Trophoblast cell (in vitro differentiated cells and primary cell): ENCODE measurements around the gene ZNF823. TPM values are rescaled to one million over a fixed set of nuclear protein-coding genes. Genes with fewer than 3 reads are reported as not detected.

ENCODE experiments used
- DNase-seq, 2 donors: peaks; one replicate each; pipeline ENCODE4 v3.0.0-alpha.2; 2016
- H2AFZ ChIP-seq: 2 replicates; pipeline ENCODE4 v1.6.1; 2013; ENCODE audit warnings: low read length, moderate library complexity, mild to moderate bottlenecking; ENCODE audit not compliant: insufficient read depth, poor library complexity
- H2AK5ac ChIP-seq: 2 replicates; pipeline ENCODE4 v1.6.1; 2013; ENCODE audit warnings: mild to moderate bottlenecking, low read length
- H2BK120ac ChIP-seq: 2 replicates; pipeline ENCODE4 v1.6.1; 2013; ENCODE audit warnings: low read length, mild to moderate bottlenecking, moderate library complexity; ENCODE audit not compliant: insufficient read depth, poor library complexity
- H2BK12ac ChIP-seq: 2 replicates; pipeline ENCODE4 v1.6.1; 2013; ENCODE audit warnings: mild to moderate bottlenecking, low read length, moderate library complexity
- H2BK5ac ChIP-seq: 2 replicates; pipeline ENCODE4 v1.6.1; 2013; ENCODE audit warnings: low read length, low read depth, moderate library complexity, mild to moderate bottlenecking; ENCODE audit not compliant: poor library complexity
- H3K14ac ChIP-seq: 2 replicates; pipeline ENCODE4 v1.6.1; 2013; ENCODE audit warnings: mild to moderate bottlenecking, low read length
- H3K18ac ChIP-seq: 2 replicates; pipeline ENCODE4 v1.6.1; 2013; ENCODE audit warnings: mild to moderate bottlenecking, low read length
- H3K23ac ChIP-seq: 2 replicates; pipeline ENCODE4 v1.6.1; 2013; ENCODE audit warnings: low read length
- H3K27ac ChIP-seq: 2 replicates; pipeline ENCODE4 v1.5.1; 2013; ENCODE audit warnings: low read depth, mild to moderate bottlenecking, inconsistent platforms, low read length, moderate library complexity
- H3K27me3 ChIP-seq: 2 replicates; pipeline ENCODE4 v1.6.1; 2013; ENCODE audit warnings: inconsistent platforms, mild to moderate bottlenecking, low read length, moderate library complexity; ENCODE audit not compliant: insufficient read depth
- H3K36me3 ChIP-seq, 2 experiments: 1 replicate in 1 of 2; 2 replicates in 1 of 2; pipeline ENCODE4 v1.6.1; 2013; ENCODE audit warnings: low read length in 2 of 2, mild to moderate bottlenecking in 2 of 2, moderate library complexity in 1 of 2; ENCODE audit not compliant: insufficient read depth in 2 of 2, control insufficient read depth in 1 of 2
- H3K4ac ChIP-seq: 2 replicates; pipeline ENCODE4 v1.6.1; 2013; ENCODE audit warnings: low read depth, mild to moderate bottlenecking, low read length, moderate library complexity
- H3K4me1 ChIP-seq, 2 experiments: 1 replicate in 1 of 2; 2 replicates in 1 of 2; pipeline ENCODE4 v1.6.1; 2013; ENCODE audit warnings: low read length in 2 of 2, mild to moderate bottlenecking in 2 of 2, moderate library complexity in 1 of 2; ENCODE audit not compliant: insufficient read depth in 2 of 2, control insufficient read depth in 1 of 2
- H3K4me2 ChIP-seq: 2 replicates; pipeline ENCODE4 v1.6.1; 2013; ENCODE audit warnings: inconsistent platforms, mild to moderate bottlenecking, low read length, moderate library complexity
- H3K4me3 ChIP-seq: 2 replicates; pipeline ENCODE4 v1.5.1; 2013; ENCODE audit warnings: mild to moderate bottlenecking, low read depth, low read length, inconsistent platforms
- H3K79me1 ChIP-seq: one replicate; pipeline ENCODE4 v1.6.1; 2013; ENCODE audit warnings: low read length
- H3K79me2 ChIP-seq: 2 replicates; pipeline ENCODE4 v1.6.1; 2013; ENCODE audit warnings: low read length, mild to moderate bottlenecking; ENCODE audit not compliant: control insufficient read depth, insufficient read depth, poor library complexity
- H3K9ac ChIP-seq: 2 replicates; pipeline ENCODE4 v1.6.1; 2013; ENCODE audit warnings: mild to moderate bottlenecking, low read length
- H3K9me3 ChIP-seq: 2 replicates; pipeline ENCODE4 v1.6.1; 2013; ENCODE audit warnings: low read depth, mild to moderate bottlenecking, control low read depth, inconsistent platforms, low read length; ENCODE audit not compliant: insufficient read depth
- H4K12ac ChIP-seq: 2 replicates; pipeline ENCODE4 v1.6.1; 2013; ENCODE audit warnings: low read depth, mild to moderate bottlenecking, low read length, moderate library complexity
- H4K8ac ChIP-seq: 2 replicates; pipeline ENCODE4 v1.6.1; 2013; ENCODE audit warnings: low read depth, mild to moderate bottlenecking, low read length, moderate library complexity
- H4K91ac ChIP-seq: one replicate; pipeline ENCODE4 v1.6.1; 2013; ENCODE audit warnings: low read depth, mild to moderate bottlenecking, low read length, moderate library complexity
- WGBS: extraction: QIAGEN DNeasy Blood & Tissue Kit; methylation state at CpG from one replicate; pipeline ENCODE4 v1.1.7; 2013; ENCODE audit warnings: missing lambda C conversion rate; ENCODE audit not compliant: insufficient read length, insufficient coverage; ENCODE audit errors: extremely low coverage; 5-methylcytosine and 5-hydroxymethylcytosine counted together
- polyA plus RNA-seq: library from polyadenylated mRNA; stranded (reverse); fragments of 200-250 nt; gene quantifications from 2 replicates; pipeline ENCODE4 v1.2.3, GENCODE V29; 2013

ZNF823 gene
- polyA plus RNA-seq = 18.8 and 20.9 TPM in 2 replicates

DNA sequence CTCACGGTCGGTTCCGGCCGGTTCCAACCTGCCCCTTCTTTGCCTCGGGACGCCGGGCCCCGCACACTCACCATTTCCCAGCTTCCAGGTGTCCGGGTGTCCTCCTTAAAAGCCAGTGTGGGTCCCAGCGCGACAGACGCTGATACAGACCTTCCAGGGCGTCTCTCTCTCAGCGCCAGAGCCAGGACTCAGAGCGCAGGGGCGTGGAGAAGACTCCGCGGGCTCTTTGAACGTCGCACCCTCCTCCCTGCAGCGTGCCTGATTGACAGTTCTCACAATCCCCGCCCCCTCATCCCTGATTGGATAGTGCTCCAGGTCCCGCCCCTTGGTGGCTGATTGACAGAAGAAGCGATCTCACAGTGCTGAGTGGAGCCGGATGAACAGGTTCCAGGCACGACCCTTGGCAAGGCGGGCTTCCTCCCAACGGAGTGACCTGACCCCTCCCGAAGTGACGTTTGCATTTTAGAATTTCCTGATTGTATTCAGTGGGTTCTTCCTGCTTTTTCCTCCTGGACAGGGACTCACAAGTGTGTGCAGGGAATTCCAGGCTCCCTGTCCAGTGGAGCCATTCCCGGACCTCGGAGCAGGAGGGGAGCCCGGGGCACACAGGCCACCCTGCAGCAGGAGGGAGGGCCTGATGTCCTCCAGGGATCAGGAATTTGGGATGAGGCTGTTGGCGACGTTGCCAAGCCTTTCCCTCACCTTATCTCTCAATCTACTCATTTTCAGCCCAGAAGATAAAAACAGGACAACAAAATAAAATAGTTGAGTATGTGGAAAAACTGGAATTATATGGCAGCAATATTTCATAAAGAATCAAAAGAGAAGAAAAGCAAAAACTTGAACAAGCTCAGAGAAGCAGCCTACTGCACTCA is at the start of gene ZNF823:
TSS of gene ZNF823 (minus strand) at position 201 of the 875 bp plus-strand sequence. CDS start at position 74, 127 bp downstream.
- Histone ChIP-seq H3K79me2 (peaks cover 10% of the 10 kb centered on the region), H2BK120ac (peak within 1 kb of the TSS; percentile 85), H4K91ac (peak within 1 kb of the TSS; percentile 91), H3K79me1 (peaks cover 16% of the 10 kb centered on the region), H3K23ac (no peak within 1 kb of the TSS), H3K4me1 (peaks cover 4 to 5% of the 10 kb centered on the region in 2 experiments), H3K14ac (peak within 1 kb of the TSS; percentile 98), H3K9ac (peak within 1 kb of the TSS; percentile 87), H3K9me3 (no peaks in the 10 kb centered on the region), H3K36me3 (no peaks in the 10 kb centered on the region), H3K4me3 (peak within 1 kb of the TSS; percentile 85), H2BK5ac (peak within 1 kb of the TSS; percentile 89), H3K4ac (peak within 1 kb of the TSS; percentile 87), H2AK5ac (peak within 1 kb of the TSS; percentile 73), H3K18ac (peak within 1 kb of the TSS; percentile 89), H2BK12ac (peak within 1 kb of the TSS; percentile 63), H4K8ac (peak within 1 kb of the TSS; percentile 98), H4K12ac (peak within 1 kb of the TSS; percentile 96), H2AFZ (peak within 1 kb of the TSS; percentile 86), H3K27ac (peak within 1 kb of the TSS; percentile 96), H3K4me2 (peak within 1 kb of the TSS; percentile 82), H3K27me3 (no peaks in the 10 kb centered on the region)
- WGBS = no CpG with 5 or more reads among the region's 35 CpGs
- DNase-seq = peak; percentile 100

DNA sequence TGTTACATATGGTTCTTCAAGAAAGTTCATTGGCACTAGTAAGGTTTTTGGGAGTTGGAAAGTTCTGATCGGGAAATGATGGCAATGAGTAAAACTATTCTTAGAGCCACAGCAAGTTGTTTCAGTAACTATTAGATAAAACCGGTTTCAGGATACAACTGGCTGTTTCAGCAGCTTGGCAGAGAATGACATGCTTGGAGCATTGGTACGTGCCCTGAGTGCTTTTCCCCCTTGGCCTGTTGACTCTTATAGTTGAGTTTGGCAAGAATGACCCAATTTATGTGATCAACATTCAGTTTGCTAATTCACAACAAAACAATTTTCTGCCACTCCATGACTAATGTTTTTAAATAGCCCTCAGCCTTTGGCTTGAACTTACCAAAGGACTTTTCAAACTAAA is 48.8 kb upstream of the ZNF823 start:
- Histone ChIP-seq H3K18ac (no peak overlapping the region), H3K79me2 (no peaks in the 10 kb centered on the region), H3K79me1 (no peaks in the 10 kb centered on the region), H2BK5ac (no peak overlapping the region), H3K27ac (no peak overlapping the region), H3K4me1 (no peaks in the 10 kb centered on the region), H4K91ac (no peak overlapping the region), H3K14ac (no peak overlapping the region), H4K8ac (no peak overlapping the region), H4K12ac (no peak overlapping the region), H3K9ac (no peak overlapping the region), H3K4me2 (no peak overlapping the region), H3K4me3 (no peak overlapping the region), H3K36me3 (no peaks in the 10 kb centered on the region), H2AK5ac (no peak overlapping the region), H3K23ac (no peak overlapping the region), H3K4ac (no peak overlapping the region), H2AFZ (no peak overlapping the region), H3K27me3 (no peaks in the 10 kb centered on the region), H2BK120ac (no peak overlapping the region), H2BK12ac (no peak overlapping the region), H3K9me3 (no peaks in the 10 kb centered on the region)
- DNase-seq = no peak
- no CpG with 5 or more reads among the region's 3 CpGs for WGBS

DNA sequence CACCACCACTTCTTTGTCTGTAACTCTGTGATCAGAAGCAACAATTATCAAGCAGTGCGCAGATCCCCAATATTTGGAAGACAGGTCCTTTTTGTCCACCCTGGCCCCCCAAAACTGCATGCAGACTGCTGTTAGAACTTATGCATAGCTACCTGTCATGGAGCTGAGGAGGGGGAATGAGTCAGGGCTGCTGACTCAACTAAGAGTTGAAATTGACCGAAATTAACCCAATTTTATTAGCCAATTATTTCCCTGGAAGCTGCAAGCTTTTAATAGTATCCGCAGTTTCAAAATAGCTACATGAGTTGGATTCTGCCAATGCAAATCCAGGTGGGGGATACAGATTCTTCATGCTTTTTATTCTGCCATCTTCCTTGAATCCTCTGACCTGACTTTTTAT is 45.6 kb upstream of the ZNF823 start:
- Histone ChIP-seq H3K4me2 (no peak overlapping the region), H2AK5ac (no peak overlapping the region), H2BK120ac (no peak overlapping the region), H2BK12ac (no peak overlapping the region), H4K8ac (no peak overlapping the region), H3K18ac (no peak overlapping the region), H2BK5ac (no peak overlapping the region), H3K23ac (no peak overlapping the region), H3K79me2 (no peaks in the 10 kb centered on the region), H3K9me3 (peaks cover 2% of the 10 kb centered on the region), H2AFZ (no peak overlapping the region), H4K12ac (no peak overlapping the region), H3K9ac (no peak overlapping the region), H3K14ac (no peak overlapping the region), H3K36me3 (peaks cover 0 to 5% of the 10 kb centered on the region in 2 experiments), H3K27ac (no peak overlapping the region), H3K4ac (no peak overlapping the region), H3K27me3 (no peaks in the 10 kb centered on the region), H3K4me1 (no peaks in the 10 kb centered on the region), H3K79me1 (no peaks in the 10 kb centered on the region), H3K4me3 (no peak overlapping the region), H4K91ac (no peak overlapping the region)
- no CpG with 5 or more reads among the region's 3 CpGs for WGBS
- DNase-seq = no peak

DNA sequence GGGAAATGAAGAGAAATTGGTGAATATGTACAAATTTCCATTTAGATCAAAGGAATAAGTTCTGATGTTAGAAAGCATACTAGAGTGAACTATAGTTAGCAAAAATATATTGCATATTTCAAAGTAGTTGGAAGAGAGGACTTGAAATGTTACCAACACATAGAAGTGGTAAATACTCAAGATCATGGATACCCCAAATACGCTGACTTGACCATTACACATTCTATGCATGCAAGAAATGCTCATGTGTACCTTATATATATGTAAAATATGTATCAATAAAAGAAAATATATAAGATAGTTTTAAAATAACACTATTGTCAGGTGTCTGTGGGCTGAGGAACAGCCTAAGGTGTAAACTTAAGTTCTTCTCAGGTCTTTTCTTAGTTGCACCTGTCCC is 45.0 kb upstream of the ZNF823 start:
- no peaks in the 10 kb centered on the region for H3K4me1 ChIP-seq
- H2AFZ ChIP-seq = no peak overlapping the region
- H3K4me3 ChIP-seq = no peak overlapping the region
- H3K23ac ChIP-seq = no peak overlapping the region
- no peak overlapping the region for H3K4ac ChIP-seq
- no peak overlapping the region for H4K91ac ChIP-seq
- H4K8ac ChIP-seq = no peak overlapping the region
- H3K4me2 ChIP-seq = no peak overlapping the region
- H3K14ac ChIP-seq = no peak overlapping the region
- no peak overlapping the region for H3K9ac ChIP-seq
- WGBS = no CpG with 5 or more reads among the region's 1 CpG
- DNase-seq = no peak
- H2AK5ac ChIP-seq = no peak overlapping the region
- H3K9me3 ChIP-seq = peaks cover 3% of the 10 kb centered on the region
- no peaks in the 10 kb centered on the region for H3K79me2 ChIP-seq
- H3K27ac ChIP-seq = no peak overlapping the region
- H2BK12ac ChIP-seq = no peak overlapping the region
- no peaks in the 10 kb centered on the region for H3K27me3 ChIP-seq
- peaks cover 2 to 5% of the 10 kb centered on the region in 2 experiments for H3K36me3 ChIP-seq
- H2BK5ac ChIP-seq = no peak overlapping the region
- H4K12ac ChIP-seq = no peak overlapping the region
- no peaks in the 10 kb centered on the region for H3K79me1 ChIP-seq
- H2BK120ac ChIP-seq = no peak overlapping the region
- no peak overlapping the region for H3K18ac ChIP-seq
